ENCODE measurements around the gene TET2.

Gene TET2

GRCh38 chr4:105126311-105127169 is 20.1 kb upstream of the TET2 start:
- Mint-ChIP-seq H3K4me1 (no peaks in the 10 kb centered on the region), H3K4me3 (no peak overlapping the region), H3K9me3 (no peaks in the 10 kb centered on the region), H3K27ac (no peak overlapping the region), H3K36me3 (ENCODE audit: low read depth) (no peaks in the 10 kb centered on the region), H3K27me3 (ENCODE audit: low read depth, poor library complexity) (peaks cover 5% of the 10 kb centered on the region)
- DNase-seq: no peak
- TF ChIP-seq, protein P1, sequence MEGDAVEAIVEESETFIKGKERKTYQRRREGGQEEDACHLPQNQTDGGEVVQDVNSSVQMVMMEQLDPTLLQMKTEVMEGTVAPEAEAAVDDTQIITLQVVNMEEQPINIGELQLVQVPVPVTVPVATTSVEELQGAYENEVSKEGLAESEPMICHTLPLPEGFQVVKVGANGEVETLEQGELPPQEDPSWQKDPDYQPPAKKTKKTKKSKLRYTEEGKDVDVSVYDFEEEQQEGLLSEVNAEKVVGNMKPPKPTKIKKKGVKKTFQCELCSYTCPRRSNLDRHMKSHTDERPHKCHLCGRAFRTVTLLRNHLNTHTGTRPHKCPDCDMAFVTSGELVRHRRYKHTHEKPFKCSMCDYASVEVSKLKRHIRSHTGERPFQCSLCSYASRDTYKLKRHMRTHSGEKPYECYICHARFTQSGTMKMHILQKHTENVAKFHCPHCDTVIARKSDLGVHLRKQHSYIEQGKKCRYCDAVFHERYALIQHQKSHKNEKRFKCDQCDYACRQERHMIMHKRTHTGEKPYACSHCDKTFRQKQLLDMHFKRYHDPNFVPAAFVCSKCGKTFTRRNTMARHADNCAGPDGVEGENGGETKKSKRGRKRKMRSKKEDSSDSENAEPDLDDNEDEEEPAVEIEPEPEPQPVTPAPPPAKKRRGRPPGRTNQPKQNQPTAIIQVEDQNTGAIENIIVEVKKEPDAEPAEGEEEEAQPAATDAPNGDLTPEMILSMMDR (IDR thresholded peaks at IDR 0.05): no peak

DNA sequence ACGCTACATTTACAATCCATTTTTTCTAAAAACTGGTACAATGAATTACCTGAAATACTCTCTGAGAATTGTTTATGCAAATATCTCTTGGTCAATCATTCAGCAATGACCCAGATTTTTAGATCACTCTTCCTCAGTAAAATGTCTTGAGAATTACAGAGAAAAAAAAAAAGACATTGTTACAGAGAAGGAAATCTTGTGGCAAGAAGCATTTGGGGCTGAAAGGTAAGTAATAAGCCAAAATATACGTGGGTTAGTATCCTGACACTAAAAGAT is 19.6 kb upstream of the TET2 start:
- no peak overlapping the region for H3K4me3 Mint-ChIP-seq
- DNase-seq: no peak
- H3K27ac Mint-ChIP-seq: no peak overlapping the region
- peaks cover 5% of the 10 kb centered on the region for H3K27me3 Mint-ChIP-seq (ENCODE audit: low read depth, poor library complexity)
- TF ChIP-seq, protein P1 (IDR thresholded peaks at IDR 0.05): no peak
- no peaks in the 10 kb centered on the region for H3K36me3 Mint-ChIP-seq (ENCODE audit: low read depth)
- no peaks in the 10 kb centered on the region for H3K9me3 Mint-ChIP-seq
- no peaks in the 10 kb centered on the region for H3K4me1 Mint-ChIP-seq

- Mint-ChIP-seq H3K36me3 (ENCODE audit: low read depth) (no peaks in the 10 kb centered on the region), H3K4me3 (no peak overlapping the region), H3K27me3 (ENCODE audit: low read depth, poor library complexity) (peaks cover 5% of the 10 kb centered on the region), H3K9me3 (no peaks in the 10 kb centered on the region), H3K4me1 (no peaks in the 10 kb centered on the region), H3K27ac (no peak overlapping the region)
- no peak for DNase-seq
- TF ChIP-seq, protein P1 (IDR thresholded peaks at IDR 0.05): no peak
Observed at GRCh38 chr4:105128208-105128607, 18.5 kb upstream of the TET2 start.

GRCh38 chr4:105129286-105130040 is 17.2 kb upstream of the TET2 start:
- no peak for DNase-seq
- Mint-ChIP-seq H3K27me3 (ENCODE audit: low read depth, poor library complexity) (peaks cover 5% of the 10 kb centered on the region), H3K4me3 (no peak overlapping the region), H3K36me3 (ENCODE audit: low read depth) (no peaks in the 10 kb centered on the region), H3K9me3 (no peaks in the 10 kb centered on the region), H3K27ac (no peak overlapping the region), H3K4me1 (no peaks in the 10 kb centered on the region)
- TF ChIP-seq, protein P1 (IDR thresholded peaks at IDR 0.05): no peak

DNA sequence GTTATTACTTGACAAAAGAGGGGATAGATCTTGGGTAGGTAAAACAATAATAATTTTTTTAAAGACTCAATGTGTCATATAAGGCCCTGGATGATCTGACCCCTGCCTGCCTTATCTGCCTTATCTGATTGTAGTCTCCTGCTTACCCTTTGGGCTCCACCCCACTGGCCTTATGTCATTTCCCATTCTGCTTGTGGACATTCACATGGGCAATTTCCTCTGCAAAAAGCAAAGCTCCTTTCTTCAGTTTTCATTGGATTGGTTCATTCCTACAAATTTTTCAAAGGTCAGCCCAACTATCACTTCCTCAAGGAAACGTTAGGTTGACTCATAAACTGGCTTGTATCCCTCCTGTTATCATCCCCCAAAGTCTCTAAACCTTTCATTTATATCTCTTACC is 15.7 kb upstream of the TET2 start:
- DNase-seq: no peak
- Mint-ChIP-seq H3K4me3 (no peak overlapping the region), H3K4me1 (no peaks in the 10 kb centered on the region), H3K27me3 (ENCODE audit: low read depth, poor library complexity) (peaks cover 5% of the 10 kb centered on the region), H3K36me3 (ENCODE audit: low read depth) (no peaks in the 10 kb centered on the region), H3K27ac (no peak overlapping the region), H3K9me3 (no peaks in the 10 kb centered on the region)
- TF ChIP-seq, protein P1 (IDR thresholded peaks at IDR 0.05): no peak

All from nephron progenitor cell (in vitro differentiated cells).